H1 (cell line): ENCODE results near the gene MRPL28. TPM values are rescaled to one million over a fixed set of nuclear protein-coding genes. Genes with fewer than 3 reads are reported as not detected.

ENCODE experiments used
- ATF2 ChIP-seq: IDR thresholded peaks from 2 replicates; pipeline ENCODE4 v1.6.1; 2012; ENCODE audit warnings: low read length, inconsistent platforms
- JUN ChIP-seq: IDR thresholded peaks from 2 replicates; pipeline ENCODE4 v1.6.1; 2011; ENCODE audit warnings: low read depth, mild to moderate bottlenecking, improper control_type of control experiment, low read length
- NANOG ChIP-seq: IDR thresholded peaks from 2 replicates; pipeline ENCODE4 v1.6.1; 2011; ENCODE audit warnings: low read length, low read depth, mild to moderate bottlenecking, inconsistent platforms; ENCODE audit not compliant: insufficient read depth, poor library complexity, severe bottlenecking
- RNF2 ChIP-seq: fragments of 200-900, 300-1000 bp; sonication (generic); IDR thresholded peaks from 2 replicates; pipeline ENCODE4 v1.7.1; 2016; ENCODE audit warnings: borderline replicate concordance, low read depth, mild to moderate bottlenecking, antibody characterized with exemption, low read length; ENCODE audit not compliant: poor library complexity, severe bottlenecking; ENCODE audit errors: missing control alignments
- SP4 ChIP-seq: IDR thresholded peaks from 2 replicates; pipeline ENCODE4 v1.6.1; 2012; ENCODE audit warnings: low read length, inconsistent platforms
- TEAD4 ChIP-seq: IDR thresholded peaks from 2 replicates; pipeline ENCODE4 v1.6.1; 2012; ENCODE audit warnings: low read depth, low read length, inconsistent platforms, mixed read lengths
- polyA plus RNA-seq, 7 experiments: library from polyadenylated mRNA; depleted of rRNA in 3 of 7; stranded (reverse) in 5 of 7; unstranded in 2 of 7; fragments of >200 nt in 5 of 7; fragments of 200-250 nt in 2 of 7; gene quantifications; 1 replicate in 5 of 7; 2 replicates in 1 of 7; 4 replicates in 1 of 7; pipeline versions ENCODE4 v1.2.1 to v1.2.3, GENCODE V29; 2011 to 2013; ENCODE audit warnings: missing spikeins in 2 of 7, mixed read lengths in 2 of 7
- total RNA-seq: library from RNA; stranded (reverse); fragmentation: NEBNext Ultra II Directional; extraction: Animal tissue kit (Norgen Biotek cat#: 25700); gene quantifications from 2 replicates; pipeline ENCODE4 v1.2.1, GENCODE V29; 2021

Gene MRPL28
- total and polyA plus RNA-seq, 2 of the 8 experiments (the other 6 are each of a cell fraction or from before 2014, with no cell fraction given) = 88.9 to 188 TPM

- TF ChIP-seq ATF2 (no peak), NANOG (no peak), JUN (no peak), TEAD4 (no peak), SP4 (no peak), RNF2 (no peak)
These were observed 20.1 kb downstream of the MRPL28 start (continued) for GRCh38 chr16:350203-350602.
